GM12878 (cell line): ENCODE results near the gene KRT222. TPM values are rescaled to one million over a fixed set of nuclear protein-coding genes. Genes with fewer than 3 reads are reported as not detected.
A peak's percentile ranks its signal among the peaks of the same experiment; 100 is the strongest.

ENCODE experiments used
- ATAC-seq: fragments of 200-7000 bp; cut with Tn5 transposase; 3 replicates; pipeline ENCODE4 v1.9.1; 2020; ENCODE audit warnings: mild to moderate bottlenecking, moderate library complexity
- BruUV-seq: library from RNA; stranded (reverse); fragments of 400-500 nt; replicated peaks from 2 replicates; lab custom pipeline; 2021; lab: Mats Ljungman, UMichigan
- CTCF ChIA-PET: fragments of 300-600 bp; sonication (Branson Sonifier 250); formaldehyde crosslinking; extraction: SDS; loops from one replicate; lab custom pipeline; 2021; ENCODE audit warnings: inconsistent platforms; lab: Yijun Ruan, JAX
- POLR2A ChIA-PET: fragments of 350-600 bp; formaldehyde crosslinking; extraction: SDS; loops from one replicate; lab custom pipeline; 2021; ENCODE audit warnings: inconsistent platforms; lab: Charles Lee
- RAD21 ChIA-PET: fragments of 300-600 bp; sonication (Branson Sonifier 250); formaldehyde crosslinking; loops from one replicate; lab custom pipeline; 2023; ENCODE audit warnings: antibody characterized with exemption; ENCODE audit not compliant: unreplicated experiment; lab: Charles Lee
- SMC1A ChIA-PET: fragments of 300-600 bp; sonication (Branson Sonifier 250); formaldehyde crosslinking; loops from one replicate; lab custom pipeline; 2023; ENCODE audit not compliant: unreplicated experiment, uncharacterized antibody; lab: Charles Lee
- DNase-seq: peaks from one replicate; pipeline ENCODE4 v3.0.0-alpha.2; 2011; ENCODE audit warnings: low read depth, low spot score
- FAIRE-seq: peaks from 3 replicates; lab custom pipeline; 2011; peaks lifted over from hg19 to GRCh38; lab: Jason Lieb, UNC
- H2AFZ ChIP-seq: 2 replicates; pipeline ENCODE4 v1.6.0; 2011; ENCODE audit warnings: low read depth, low read length, control low read depth; ENCODE audit not compliant: control insufficient read depth
- H3K27ac ChIP-seq: 2 replicates; pipeline ENCODE4 v1.5.1; 2011; ENCODE audit warnings: control low read depth; ENCODE audit not compliant: control insufficient read depth, insufficient read depth
- H3K27me3 ChIP-seq, 2 experiments: replicated peaks in 1 of 2; 2 replicates each; pipeline versions ENCODE4 v1.6.0 to v1.6.1; 2011; ENCODE audit warnings: low read length in 1 of 2; ENCODE audit not compliant: control insufficient read depth in 2 of 2, insufficient read depth in 2 of 2
- H3K36me3 ChIP-seq, 2 experiments: 2 replicates each; pipeline ENCODE4 v1.5.1; 2011; ENCODE audit warnings: low read length in 1 of 2; ENCODE audit not compliant: control insufficient read depth in 2 of 2, insufficient read depth in 2 of 2
- H3K4me1 ChIP-seq: 2 replicates; pipeline ENCODE4 v1.6.1; 2011; ENCODE audit warnings: mild to moderate bottlenecking, low read length, moderate library complexity, mixed read lengths; ENCODE audit not compliant: control insufficient read depth, insufficient read depth
- H3K4me2 ChIP-seq: 2 replicates; pipeline ENCODE4 v1.6.0; 2011; ENCODE audit warnings: control low read depth; ENCODE audit not compliant: control insufficient read depth, insufficient read depth
- H3K4me3 ChIP-seq: fragments of 200-600 bp; sonication (generic); 2 replicates; pipeline ENCODE4 v1.5.1; 2016
- H3K79me2 ChIP-seq: 2 replicates; pipeline ENCODE4 v1.6.0; 2011; ENCODE audit warnings: low read length; ENCODE audit not compliant: control insufficient read depth, insufficient read depth
- H3K9ac ChIP-seq: 2 replicates; pipeline ENCODE4 v1.8.0; 2011; ENCODE audit warnings: low read length, control low read depth, mixed read lengths; ENCODE audit not compliant: control insufficient read depth, insufficient read depth
- H3K9me3 ChIP-seq: replicated peaks from 3 replicates; pipeline ENCODE4 v1.5.1; 2011; ENCODE audit warnings: mild to moderate bottlenecking, low read length; ENCODE audit not compliant: control insufficient read depth, insufficient read depth
- H4K20me1 ChIP-seq: 2 replicates; pipeline ENCODE4 v1.6.0; 2011; ENCODE audit not compliant: control insufficient read depth, insufficient read depth
- ATF7 ChIP-seq: fragments of 450-650 bp; IDR thresholded peaks from 2 replicates; pipeline ENCODE4 v1.6.1; 2016; ENCODE audit warnings: low read depth, mild to moderate bottlenecking
- BMI1 ChIP-seq: fragments of 450-650 bp; IDR thresholded peaks from 2 replicates; pipeline ENCODE4 v1.6.1; 2016; ENCODE audit warnings: mild to moderate bottlenecking, moderate library complexity, borderline replicate concordance
- CHD2 ChIP-seq: IDR thresholded peaks from 2 replicates; pipeline ENCODE4 v1.6.1; 2011; ENCODE audit warnings: low read depth, low read length, improper control_type of control experiment, borderline replicate concordance
- DPF2 ChIP-seq: fragments of 450-650 bp; IDR thresholded peaks from 2 replicates; pipeline ENCODE4 v1.6.1; 2017; ENCODE audit warnings: mild to moderate bottlenecking
- EP300 ChIP-seq, 2 experiments: fragments of 150-350 bp in 1 of 2; IDR thresholded peaks; 2 replicates each; pipeline ENCODE4 v1.6.1; 2011 to 2012; ENCODE audit warnings: low read depth in 2 of 2, low read length in 2 of 2, borderline replicate concordance in 1 of 2, improper control_type of control experiment in 1 of 2, inconsistent platforms in 1 of 2; ENCODE audit not compliant: control insufficient read depth in 1 of 2
- FOS ChIP-seq: IDR thresholded peaks from 3 replicates; pipeline ENCODE4 v1.6.1; 2011; ENCODE audit warnings: borderline replicate concordance; ENCODE audit not compliant: insufficient read length; ENCODE audit errors: extremely low read depth
- HDAC2 ChIP-seq: fragments of 200-600 bp; sonication (generic); IDR thresholded peaks from 2 replicates; pipeline ENCODE4 v1.6.1; 2017
- IKZF1 ChIP-seq: fragments of 450-650 bp; conservative IDR thresholded peaks from 2 replicates; pipeline ENCODE4 v1.6.1; 2017; ENCODE audit warnings: antibody characterized with exemption, mild to moderate bottlenecking
- IKZF2 ChIP-seq, 2 experiments: fragments of 450-650 bp; IDR thresholded peaks; 2 replicates each; pipeline ENCODE4 v1.6.1; 2017; ENCODE audit warnings: mild to moderate bottlenecking in 2 of 2, moderate library complexity in 2 of 2
- KAT2A ChIP-seq: conservative IDR thresholded peaks from 2 replicates; pipeline ENCODE4 v1.6.1; 2011; ENCODE audit warnings: low read depth, low read length; ENCODE audit not compliant: control insufficient read depth
- MTA2 ChIP-seq: fragments of 450-650 bp; IDR thresholded peaks from 2 replicates; pipeline ENCODE4 v1.6.1; 2016; ENCODE audit warnings: low read depth, mild to moderate bottlenecking, moderate library complexity
- MYC ChIP-seq: IDR thresholded peaks from 2 replicates; pipeline ENCODE4 v1.6.1; 2011; ENCODE audit warnings: mild to moderate bottlenecking, low read length, moderate library complexity, inconsistent platforms; ENCODE audit not compliant: insufficient read depth, insufficient replicate concordance, insufficient read length, severe bottlenecking
- RFX5 ChIP-seq: IDR thresholded peaks from 2 replicates; pipeline ENCODE4 v1.6.1; 2011; ENCODE audit warnings: low read depth, low read length, improper control_type of control experiment
- SMARCA5 ChIP-seq: fragments of 450-650 bp; IDR thresholded peaks from 2 replicates; pipeline ENCODE4 v1.6.1; 2017; ENCODE audit warnings: mild to moderate bottlenecking
- STAT1 ChIP-seq: fragments of 450-650 bp; conservative IDR thresholded peaks from 2 replicates; pipeline ENCODE4 v1.6.1; 2014; ENCODE audit warnings: antibody characterized with exemption, mild to moderate bottlenecking
- ZBED1 ChIP-seq: IDR thresholded peaks from 2 replicates; pipeline ENCODE4 v1.6.1; 2016; ENCODE audit warnings: borderline replicate concordance
- WGBS: methylation state at CpG from one replicate; pipeline ENCODE4 v1.1.6; 2016; ENCODE audit warnings: low lambda C conversion rate; ENCODE audit not compliant: insufficient replicate concordance, insufficient coverage; ENCODE audit errors: missing lambda C conversion rate; 5-methylcytosine and 5-hydroxymethylcytosine counted together
- in situ Hi-C: fragments of 300-500 bp; cut with MboI; formaldehyde crosslinking; loops from 9 replicates; pipeline ENCODE4 v1.14.3; 2018; ENCODE audit warnings: mixed read lengths
- intact Hi-C: fragments of 100-400 bp; cut with micrococcal nuclease; formaldehyde crosslinking; loops from one replicate; pipeline ENCODE4 v1.14.2; 2022; ENCODE audit not compliant: unreplicated experiment
- polyA plus RNA-seq, 11 experiments: library from polyadenylated mRNA; depleted of rRNA in 4 of 11; unstranded in 6 of 11; stranded (reverse) in 5 of 11; fragments of >200 nt; fragmentation: Nextera tagmentation in 4 of 11; fragmentation: Illumina TruSeq in 1 of 11; extraction: Ambion mirVana in 4 of 11; extraction: Trizol in 1 of 11; gene quantifications; 1 replicate in 1 of 11; 2 replicates in 10 of 11; pipeline versions ENCODE4 v1.2.1 to v1.2.3, GENCODE V29; 2011 to 2016; ENCODE audit warnings: inconsistent platforms in 2 of 11, missing spikeins in 2 of 11, low read depth in 1 of 11
- total RNA-seq, 4 experiments: library from RNA; depleted of rRNA in 3 of 4; stranded (reverse); fragments of >200 nt in 3 of 4; fragmentation: Illumina TruSeq in 1 of 4; extraction: Trizol in 1 of 4; gene quantifications; 2 replicates each; pipeline versions ENCODE4 v1.2.1 to v1.2.3, GENCODE V29; 2013 to 2021
- TF ChIP-seq, protein P1 (sequence below): fragments of 450-650 bp; IDR thresholded peaks from 2 replicates; pipeline ENCODE4 v1.6.1; 2014; ENCODE audit warnings: mild to moderate bottlenecking
- TF ChIP-seq, protein P2 (sequence below): fragments of 450-650 bp; IDR thresholded peaks from 2 replicates; pipeline ENCODE4 v1.6.1; 2017; ENCODE audit warnings: mild to moderate bottlenecking
- TF ChIP-seq, protein P3 (sequence below): IDR thresholded peaks from 2 replicates; pipeline ENCODE4 v1.6.1; 2012; ENCODE audit warnings: low read length, inconsistent platforms
- TF ChIP-seq, protein P4 (sequence below): fragments of 450-650 bp; IDR thresholded peaks from 2 replicates; pipeline ENCODE4 v1.6.1; 2016; ENCODE audit warnings: mild to moderate bottlenecking

Gene KRT222
- total and polyA plus RNA-seq, 10 of the 15 experiments (the other 5 are each of a cell fraction or from before 2014, with no cell fraction given), result 0.21 to 6.4 (median 0.54) TPM; not detected in 1

DNA sequence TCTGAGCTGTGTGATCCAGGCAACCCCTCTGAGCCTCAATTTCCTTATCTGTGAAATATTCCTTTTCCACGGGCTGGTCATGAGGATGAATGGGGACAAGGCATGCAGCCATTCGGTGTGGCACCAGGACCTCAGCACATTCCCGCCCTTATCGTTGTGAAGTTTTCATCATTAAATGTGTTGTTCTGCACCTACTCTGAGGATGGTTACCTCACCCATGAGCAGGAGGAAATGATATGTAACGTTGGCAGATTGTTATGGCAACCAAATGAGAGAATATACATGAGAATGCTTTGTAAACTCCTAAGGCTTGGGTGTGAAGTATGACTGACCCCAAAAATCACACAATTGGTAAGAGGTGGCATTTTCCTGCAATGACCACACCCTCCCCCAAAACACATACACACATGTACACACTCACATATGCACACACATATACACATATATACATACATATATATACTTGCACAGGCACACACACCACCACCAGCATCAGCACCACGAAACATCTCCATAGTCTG, 56.9 kb downstream of the KRT222 start:
- ChIA-PET SMC1A (interaction anchor here (1.1 to 1.7 kb wide), 3 partner anchors 11 to 47 kb away, joined by 3 to 6 read pairs (median 3); no protein-coding TSS in a partner anchor), POLR2A (interaction anchor here (0.9 kb wide), 1 partner anchor 11 kb away, joined by 3 read pairs; no protein-coding TSS in a partner anchor), RAD21 (interaction anchor here (0.7 to 1.4 kb wide), 3 partner anchors 10 to 74 kb away, joined by 3 to 5 read pairs (median 4); no protein-coding TSS in a partner anchor), CTCF (interaction anchor here (1.3 kb wide), 1 partner anchor 30 kb away, joined by 4 read pairs; no protein-coding TSS in a partner anchor)
- Histone ChIP-seq H3K9ac (no peak overlapping the region), H3K9me3 (peaks cover 3% of the 10 kb centered on the region; the same call in 2 of the 3 replicates), H3K27me3 (no peaks in the 10 kb centered on the region), H3K79me2 (no peaks in the 10 kb centered on the region), H3K4me1 (peaks cover 11% of the 10 kb centered on the region), H3K36me3 (no peaks in the 10 kb centered on the region), H3K4me3 (no peak overlapping the region), H4K20me1 (no peaks in the 10 kb centered on the region), H2AFZ (no peak overlapping the region), H3K4me2 (no peak overlapping the region), H3K27ac (no peak overlapping the region)
- ATAC-seq, result peak; percentile 69
- no TSS peak for BruUV-seq
- intact Hi-C loops, result no loop called here
- FAIRE-seq, result no peak
- in situ Hi-C loops, result no loop called here
- no peak for DNase-seq
- 70% methylated on average over 6 of the region's 6 CpGs for WGBS
- TF ChIP-seq, protein P1, sequence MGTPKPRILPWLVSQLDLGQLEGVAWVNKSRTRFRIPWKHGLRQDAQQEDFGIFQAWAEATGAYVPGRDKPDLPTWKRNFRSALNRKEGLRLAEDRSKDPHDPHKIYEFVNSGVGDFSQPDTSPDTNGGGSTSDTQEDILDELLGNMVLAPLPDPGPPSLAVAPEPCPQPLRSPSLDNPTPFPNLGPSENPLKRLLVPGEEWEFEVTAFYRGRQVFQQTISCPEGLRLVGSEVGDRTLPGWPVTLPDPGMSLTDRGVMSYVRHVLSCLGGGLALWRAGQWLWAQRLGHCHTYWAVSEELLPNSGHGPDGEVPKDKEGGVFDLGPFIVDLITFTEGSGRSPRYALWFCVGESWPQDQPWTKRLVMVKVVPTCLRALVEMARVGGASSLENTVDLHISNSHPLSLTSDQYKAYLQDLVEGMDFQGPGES, result no peak
- TF ChIP-seq STAT1 (no peak), MYC (no peak), MTA2 (peak; percentile 50; the same call in 1 of the 2 replicates), HDAC2 (no peak), CHD2 (peak; percentile 52; the same call in 1 of the 2 replicates), FOS (no peak), EP300 (IDR thresholded peaks at IDR 0.05; ENCODE audit: borderline replicate concordance in 1 of 2, control insufficient read depth in 1 of 2, low read depth in 2 of 2, low read length in 2 of 2) (peak; percentile 42 to 51; a peak in 2 of 4 replicates), ZBED1 (no peak), IKZF2 (IDR thresholded peaks at IDR 0.05) (peak in 1 of 2 experiments; percentile 27; a peak in 1 of 4 replicates), SMARCA5 (no peak), BMI1 (peak; percentile 85; the same call in 1 of the 2 replicates), DPF2 (0 out of 2 replicates have a peak, but pooled peaks have one; percentile 16), RFX5 (no peak), KAT2A (no peak), IKZF1 (no peak), ATF7 (peak; percentile 78)
- TF ChIP-seq, protein P2, sequence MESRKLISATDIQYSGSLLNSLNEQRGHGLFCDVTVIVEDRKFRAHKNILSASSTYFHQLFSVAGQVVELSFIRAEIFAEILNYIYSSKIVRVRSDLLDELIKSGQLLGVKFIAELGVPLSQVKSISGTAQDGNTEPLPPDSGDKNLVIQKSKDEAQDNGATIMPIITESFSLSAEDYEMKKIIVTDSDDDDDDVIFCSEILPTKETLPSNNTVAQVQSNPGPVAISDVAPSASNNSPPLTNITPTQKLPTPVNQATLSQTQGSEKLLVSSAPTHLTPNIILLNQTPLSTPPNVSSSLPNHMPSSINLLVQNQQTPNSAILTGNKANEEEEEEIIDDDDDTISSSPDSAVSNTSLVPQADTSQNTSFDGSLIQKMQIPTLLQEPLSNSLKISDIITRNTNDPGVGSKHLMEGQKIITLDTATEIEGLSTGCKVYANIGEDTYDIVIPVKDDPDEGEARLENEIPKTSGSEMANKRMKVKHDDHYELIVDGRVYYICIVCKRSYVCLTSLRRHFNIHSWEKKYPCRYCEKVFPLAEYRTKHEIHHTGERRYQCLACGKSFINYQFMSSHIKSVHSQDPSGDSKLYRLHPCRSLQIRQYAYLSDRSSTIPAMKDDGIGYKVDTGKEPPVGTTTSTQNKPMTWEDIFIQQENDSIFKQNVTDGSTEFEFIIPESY, result no peak
- TF ChIP-seq, protein P3, sequence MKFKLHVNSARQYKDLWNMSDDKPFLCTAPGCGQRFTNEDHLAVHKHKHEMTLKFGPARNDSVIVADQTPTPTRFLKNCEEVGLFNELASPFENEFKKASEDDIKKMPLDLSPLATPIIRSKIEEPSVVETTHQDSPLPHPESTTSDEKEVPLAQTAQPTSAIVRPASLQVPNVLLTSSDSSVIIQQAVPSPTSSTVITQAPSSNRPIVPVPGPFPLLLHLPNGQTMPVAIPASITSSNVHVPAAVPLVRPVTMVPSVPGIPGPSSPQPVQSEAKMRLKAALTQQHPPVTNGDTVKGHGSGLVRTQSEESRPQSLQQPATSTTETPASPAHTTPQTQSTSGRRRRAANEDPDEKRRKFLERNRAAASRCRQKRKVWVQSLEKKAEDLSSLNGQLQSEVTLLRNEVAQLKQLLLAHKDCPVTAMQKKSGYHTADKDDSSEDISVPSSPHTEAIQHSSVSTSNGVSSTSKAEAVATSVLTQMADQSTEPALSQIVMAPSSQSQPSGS, result no peak
- TF ChIP-seq, protein P4, sequence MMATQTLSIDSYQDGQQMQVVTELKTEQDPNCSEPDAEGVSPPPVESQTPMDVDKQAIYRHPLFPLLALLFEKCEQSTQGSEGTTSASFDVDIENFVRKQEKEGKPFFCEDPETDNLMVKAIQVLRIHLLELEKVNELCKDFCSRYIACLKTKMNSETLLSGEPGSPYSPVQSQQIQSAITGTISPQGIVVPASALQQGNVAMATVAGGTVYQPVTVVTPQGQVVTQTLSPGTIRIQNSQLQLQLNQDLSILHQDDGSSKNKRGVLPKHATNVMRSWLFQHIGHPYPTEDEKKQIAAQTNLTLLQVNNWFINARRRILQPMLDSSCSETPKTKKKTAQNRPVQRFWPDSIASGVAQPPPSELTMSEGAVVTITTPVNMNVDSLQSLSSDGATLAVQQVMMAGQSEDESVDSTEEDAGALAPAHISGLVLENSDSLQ, result peak; percentile 38; the same call in 1 of the 2 replicates
